Coronary artery (tissue), 2 donors: ENCODE data around the gene FMN1.
A peak's percentile ranks its signal among the peaks of the same experiment; 100 is the strongest.

ENCODE experiments used
- DNase-seq: peaks from one replicate; pipeline ENCODE4 v3.0.0-alpha.2; 2017; ENCODE audit warnings: low spot score
- H3K27ac ChIP-seq, 2 donors: fragments of 200-600 bp; sonication (generic); one replicate each; pipeline ENCODE4 v1.5.1; 2016 to 2019
- H3K4me3 ChIP-seq: fragments of 200-600 bp; sonication (generic); 2 replicates; pipeline ENCODE4 v1.5.1; 2016; ENCODE audit warnings: mild to moderate bottlenecking, moderate library complexity
- TF ChIP-seq, protein P1 (sequence below): fragments of 200-600 bp; sonication (generic); IDR thresholded peaks from one replicate; pipeline ENCODE4 v1.5.1; 2019; ENCODE audit warnings: antibody characterized with exemption

Gene FMN1

DNA sequence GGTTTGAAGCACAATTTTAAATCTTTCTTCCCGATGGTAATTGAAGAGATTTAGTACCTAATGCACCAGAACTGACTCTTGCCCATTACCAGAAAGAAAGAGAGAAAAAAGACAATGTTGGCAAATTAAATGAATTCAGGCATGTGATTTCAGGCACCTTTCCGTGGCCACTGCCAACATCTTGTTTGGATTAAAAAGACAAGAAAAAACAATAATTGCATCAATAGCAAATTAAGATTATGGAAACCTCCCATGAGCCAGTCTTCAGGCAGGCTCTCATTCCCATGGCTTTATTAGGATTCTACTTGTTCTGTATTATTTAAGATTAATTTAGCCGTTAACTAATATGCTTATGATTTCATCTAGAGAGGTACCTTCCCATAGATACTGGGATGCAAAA is 283.7 kb downstream of the FMN1 start:
- TF ChIP-seq, protein P1, sequence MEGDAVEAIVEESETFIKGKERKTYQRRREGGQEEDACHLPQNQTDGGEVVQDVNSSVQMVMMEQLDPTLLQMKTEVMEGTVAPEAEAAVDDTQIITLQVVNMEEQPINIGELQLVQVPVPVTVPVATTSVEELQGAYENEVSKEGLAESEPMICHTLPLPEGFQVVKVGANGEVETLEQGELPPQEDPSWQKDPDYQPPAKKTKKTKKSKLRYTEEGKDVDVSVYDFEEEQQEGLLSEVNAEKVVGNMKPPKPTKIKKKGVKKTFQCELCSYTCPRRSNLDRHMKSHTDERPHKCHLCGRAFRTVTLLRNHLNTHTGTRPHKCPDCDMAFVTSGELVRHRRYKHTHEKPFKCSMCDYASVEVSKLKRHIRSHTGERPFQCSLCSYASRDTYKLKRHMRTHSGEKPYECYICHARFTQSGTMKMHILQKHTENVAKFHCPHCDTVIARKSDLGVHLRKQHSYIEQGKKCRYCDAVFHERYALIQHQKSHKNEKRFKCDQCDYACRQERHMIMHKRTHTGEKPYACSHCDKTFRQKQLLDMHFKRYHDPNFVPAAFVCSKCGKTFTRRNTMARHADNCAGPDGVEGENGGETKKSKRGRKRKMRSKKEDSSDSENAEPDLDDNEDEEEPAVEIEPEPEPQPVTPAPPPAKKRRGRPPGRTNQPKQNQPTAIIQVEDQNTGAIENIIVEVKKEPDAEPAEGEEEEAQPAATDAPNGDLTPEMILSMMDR = no peak
- no peak overlapping the region for H3K4me3 ChIP-seq
- DNase-seq = no peak
- H3K27ac ChIP-seq = no peak overlapping the region

DNA sequence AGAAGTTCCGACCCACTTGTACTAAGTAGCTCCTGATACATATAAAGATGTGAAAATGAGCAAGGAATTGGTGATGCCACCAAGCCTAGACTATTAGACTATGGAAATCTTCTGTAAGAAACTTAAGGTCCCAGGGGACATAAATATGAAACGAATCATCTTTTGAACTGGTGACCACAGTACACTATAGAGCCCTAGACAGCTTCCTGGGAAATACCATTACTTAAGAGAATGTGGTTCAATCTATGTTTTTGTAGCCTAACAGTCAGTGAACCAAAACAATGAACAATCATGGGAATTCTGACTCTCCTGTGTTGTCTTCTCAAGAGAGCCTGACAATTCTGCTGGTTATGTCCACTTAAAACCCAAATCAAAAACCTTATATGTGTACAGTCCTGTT is 285.1 kb downstream of the FMN1 start:
- DNase-seq = no peak
- TF ChIP-seq, protein P1 = no peak
- no peak overlapping the region for H3K27ac ChIP-seq
- H3K4me3 ChIP-seq = no peak overlapping the region

DNA sequence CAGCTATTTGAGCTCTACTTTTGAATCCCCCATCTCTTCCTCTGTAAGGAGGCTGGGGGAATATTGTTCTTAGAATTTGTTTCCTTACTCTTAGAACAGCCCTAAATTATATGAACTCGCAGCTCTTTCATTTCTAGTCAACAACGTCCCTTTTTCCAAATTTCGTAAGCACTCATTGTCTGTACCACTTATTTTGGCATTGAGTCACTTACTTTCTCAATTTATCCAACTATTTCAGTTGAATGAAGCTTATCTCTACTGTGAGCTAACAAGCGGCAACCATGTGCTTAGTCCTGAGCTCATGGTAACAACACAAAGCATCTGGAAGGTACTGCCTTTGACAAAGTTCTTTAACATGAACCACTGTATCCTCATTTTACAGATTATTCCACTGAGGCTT is 285.6 kb downstream of the FMN1 start:
- TF ChIP-seq, protein P1 = no peak
- DNase-seq = no peak
- no peak overlapping the region for H3K4me3 ChIP-seq
- H3K27ac ChIP-seq = no peak overlapping the region

DNA sequence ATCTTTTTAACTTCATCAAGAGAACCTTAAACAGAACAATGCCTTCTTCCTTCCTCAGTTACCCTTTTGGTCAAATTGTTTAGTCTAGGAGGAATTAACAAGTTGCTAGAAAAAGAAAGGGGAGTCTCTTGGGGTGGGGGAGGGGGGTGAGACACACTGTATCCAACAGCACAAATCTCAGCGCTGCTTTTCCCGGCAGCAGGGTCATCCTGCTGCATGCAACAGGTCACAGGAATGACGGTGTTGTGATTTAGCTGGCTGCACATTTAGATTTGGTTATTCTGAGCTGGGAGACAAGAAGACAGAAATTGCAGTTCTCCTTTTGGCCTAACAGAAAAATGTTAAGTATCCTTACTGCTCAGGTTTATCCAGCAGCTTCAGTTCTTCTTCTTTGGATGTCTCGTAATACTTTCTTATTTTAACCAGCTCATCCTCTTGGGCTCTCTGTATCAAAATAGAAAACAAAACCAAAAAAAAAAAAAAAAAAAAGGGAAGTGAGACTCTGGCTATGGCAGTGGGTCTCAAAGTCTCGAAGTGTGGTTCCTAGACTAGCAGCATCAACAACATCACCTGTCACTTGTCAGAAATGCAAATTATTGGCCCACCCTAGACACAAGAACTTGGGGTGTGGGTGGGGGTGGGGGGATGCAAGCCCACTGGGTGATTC is 286.2 kb downstream of the FMN1 start:
- DNase-seq = no peak
- H3K27ac ChIP-seq = peak overlapping the region in 1 of 2 donors; percentile 2
- TF ChIP-seq, protein P1 = no peak
- no peak overlapping the region for H3K4me3 ChIP-seq

DNA sequence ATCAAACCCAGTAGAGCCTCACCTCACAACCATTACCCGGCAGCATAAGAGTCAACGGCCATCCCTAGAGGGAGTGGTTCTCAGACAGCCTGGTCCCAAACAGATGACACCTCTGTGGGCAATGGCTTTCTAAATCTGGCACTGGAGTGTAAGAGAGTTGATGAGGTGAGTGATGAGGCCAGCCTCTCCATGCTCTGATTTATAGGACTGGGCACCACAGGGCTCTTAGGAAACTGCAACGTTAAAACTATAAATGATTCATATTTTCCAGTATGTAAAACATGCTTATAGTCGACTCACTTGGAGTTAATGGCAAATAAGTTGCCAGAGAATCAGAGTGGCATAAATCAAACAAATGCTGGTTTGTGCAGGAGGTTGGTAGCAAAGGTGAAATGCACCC is 289.0 kb downstream of the FMN1 start:
- TF ChIP-seq, protein P1 = no peak
- DNase-seq = no peak
- no peak overlapping the region for H3K27ac ChIP-seq
- H3K4me3 ChIP-seq = no peak overlapping the region

DNA sequence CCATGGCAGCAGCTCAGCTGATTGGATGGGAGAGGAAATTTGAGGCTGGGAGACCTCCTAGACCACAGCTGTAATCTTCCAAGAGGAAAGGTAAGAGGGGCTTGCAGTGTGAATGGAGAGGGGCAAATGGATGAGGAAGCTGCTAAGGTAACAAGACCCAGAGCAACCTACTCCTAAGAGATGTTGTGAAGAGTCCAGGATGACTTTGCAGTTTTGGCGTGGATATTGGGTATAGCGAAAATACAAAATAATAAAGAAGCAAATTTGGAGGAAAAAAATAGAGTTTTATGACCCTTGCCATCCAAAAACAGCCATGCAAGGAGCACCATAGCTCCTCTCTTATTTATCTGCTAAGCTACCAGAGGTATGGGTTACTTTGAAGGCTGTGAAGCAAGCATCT is 290.1 kb downstream of the FMN1 start:
- Histone ChIP-seq H3K27ac (no peak overlapping the region), H3K4me3 (no peak overlapping the region)
- TF ChIP-seq, protein P1 = no peak
- DNase-seq = no peak

DNA sequence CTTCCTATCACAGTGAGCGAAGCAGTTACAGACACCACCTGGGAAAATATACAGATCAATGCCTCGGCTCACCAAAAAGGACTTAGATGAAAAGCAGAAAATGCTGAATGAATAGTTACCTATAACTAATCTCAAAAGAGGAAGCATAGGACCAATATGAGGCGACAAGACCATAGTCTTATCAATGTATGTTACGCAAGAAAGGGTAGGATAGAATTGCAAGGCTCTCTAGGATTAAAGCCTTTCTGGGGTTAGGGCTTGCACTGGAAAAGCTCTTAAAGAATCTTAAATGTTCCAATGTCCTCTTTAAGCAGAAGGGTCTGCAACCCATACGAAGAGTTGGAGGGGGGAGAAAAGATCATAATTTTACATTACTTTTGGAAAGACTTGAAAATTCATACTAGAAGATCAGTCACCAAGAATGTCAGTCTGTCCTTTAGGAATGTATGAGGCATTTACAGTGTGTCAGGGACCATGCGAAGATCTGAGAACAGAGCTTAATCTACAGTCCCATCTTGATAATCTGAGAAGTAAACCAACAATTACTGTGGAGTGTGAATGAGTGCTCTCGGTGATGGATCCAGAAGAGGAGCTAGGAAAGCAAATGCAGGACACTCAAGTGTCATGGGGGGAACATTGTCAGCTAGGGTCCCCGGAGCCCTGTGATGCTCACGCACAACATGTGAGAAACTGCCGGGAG is 290.8 kb downstream of the FMN1 start:
- H3K27ac ChIP-seq = no peak overlapping the region
- DNase-seq = no peak
- TF ChIP-seq, protein P1 = no peak
- H3K4me3 ChIP-seq = no peak overlapping the region
